GM10266 (cell line): ENCODE data around the gene KIAA0753.

Experiments used
- DNase-seq: peaks from one replicate; pipeline ENCODE4 v3.0.0; 2012; ENCODE audit errors: extremely low spot score
- CTCF ChIP-seq: IDR thresholded peaks from 2 replicates; pipeline ENCODE4 v1.5.1; 2012; ENCODE audit warnings: mild to moderate bottlenecking, low read depth; ENCODE audit not compliant: control insufficient read depth, insufficient read depth; ENCODE audit errors: missing control alignments

Gene KIAA0753

GRCh38 chr17:6639014-6639585 is 1.4 kb downstream of the KIAA0753 start:
- TF ChIP-seq CTCF: no peak
- DNase-seq: no peak

GRCh38 chr17:6638046-6638908 is 2.2 kb downstream of the KIAA0753 start:
- no peak for TF ChIP-seq CTCF

GRCh38 chr17:6637458-6637840 is 3.1 kb downstream of the KIAA0753 start:
- DNase-seq: no peak
- no peak for TF ChIP-seq CTCF

More at GRCh38 chr17:6638046-6638908, 2.2 kb downstream of the KIAA0753 start:
- no peak for DNase-seq

- no peak for TF ChIP-seq CTCF
- no peak for DNase-seq
Measured at GRCh38 chr17:6636616-6637457, 3.7 kb downstream of the KIAA0753 start.

- no peak for DNase-seq
- no peak for TF ChIP-seq CTCF
Measured at GRCh38 chr17:6636105-6636504, 4.4 kb downstream of the KIAA0753 start.

GRCh38 chr17:6633263-6633662 is 7.2 kb downstream of the KIAA0753 start:
- no peak for TF ChIP-seq CTCF
- DNase-seq: no peak
